Omental fat pad (tissue), 4 donors: ENCODE data around the gene CLEC16A. TPM values are rescaled to one million over a fixed set of nuclear protein-coding genes. Genes with fewer than 3 reads are reported as not detected.

Source experiments
- ATAC-seq: fragments of 150-250 bp; one replicate; pipeline ENCODE4 v1.9.1; 2016; ENCODE audit warnings: mild to moderate bottlenecking, moderate library complexity; ENCODE audit not compliant: low FRiP score
- DNase-seq: peaks from one replicate; pipeline ENCODE4 v3.0.0-alpha.2; 2019; ENCODE audit warnings: low spot score
- CTCF ChIP-seq, 3 donors: fragments of 450-650 bp; IDR thresholded peaks; one replicate each; pipeline ENCODE4 v1.5.1; 2016 to 2017; ENCODE audit warnings: antibody characterized with exemption in 3 of 3, mild to moderate bottlenecking in 3 of 3, moderate library complexity in 2 of 3
- total RNA-seq, 4 donors: library from RNA; depleted of rRNA; stranded (reverse); fragments of >200 nt; gene quantifications; one replicate each; pipeline ENCODE4 v1.1.0, GENCODE V29; 2016

The CLEC16A gene
- total RNA-seq, 4 donors from 2014 or later: 24.0 to 36.9 (median 29.5) TPM

- no peak for ATAC-seq
- DNase-seq: no peak
- no peak for TF ChIP-seq CTCF (IDR thresholded peaks at IDR 0.05)
These were observed 64.8 kb downstream of the CLEC16A start for GRCh38 chr16:11009027-11009755.

GRCh38 chr16:11010575-11011221, 66.3 kb downstream of the CLEC16A start:
- ATAC-seq: no peak
- no peak for TF ChIP-seq CTCF (IDR thresholded peaks at IDR 0.05)
- DNase-seq: no peak

- TF ChIP-seq CTCF (IDR thresholded peaks at IDR 0.05): no peak
- DNase-seq (no peak), ATAC-seq (no peak)
These were observed 67.0 kb downstream of the CLEC16A start for GRCh38 chr16:11011326-11011725.

- DNase-seq: no peak
- TF ChIP-seq CTCF (IDR thresholded peaks at IDR 0.05): no peak
- no peak for ATAC-seq
These were observed 68.5 kb downstream of the CLEC16A start for GRCh38 chr16:11012841-11013240.

- no peak for ATAC-seq
- DNase-seq: no peak
- TF ChIP-seq CTCF (IDR thresholded peaks at IDR 0.05): no peak
These were observed 69.8 kb downstream of the CLEC16A start for GRCh38 chr16:11014136-11014535.

- TF ChIP-seq CTCF (IDR thresholded peaks at IDR 0.05): no peak
- no peak for DNase-seq
- ATAC-seq: no peak
These were observed 70.7 kb downstream of the CLEC16A start for GRCh38 chr16:11015076-11015475.

- DNase-seq (no peak), ATAC-seq (no peak)
- no peak for TF ChIP-seq CTCF (IDR thresholded peaks at IDR 0.05)
These were observed 71.2 kb downstream of the CLEC16A start for GRCh38 chr16:11015607-11016006.
